NCI-H1105 treated with DMSO at 0.1 percent for 48 hours (cell line): ENCODE results near the gene DBH.

Experiments used
- DNase-seq: peaks from one replicate; lab custom pipeline; 2025; lab: John Stamatoyannopoulos, UW

DBH gene

DNA sequence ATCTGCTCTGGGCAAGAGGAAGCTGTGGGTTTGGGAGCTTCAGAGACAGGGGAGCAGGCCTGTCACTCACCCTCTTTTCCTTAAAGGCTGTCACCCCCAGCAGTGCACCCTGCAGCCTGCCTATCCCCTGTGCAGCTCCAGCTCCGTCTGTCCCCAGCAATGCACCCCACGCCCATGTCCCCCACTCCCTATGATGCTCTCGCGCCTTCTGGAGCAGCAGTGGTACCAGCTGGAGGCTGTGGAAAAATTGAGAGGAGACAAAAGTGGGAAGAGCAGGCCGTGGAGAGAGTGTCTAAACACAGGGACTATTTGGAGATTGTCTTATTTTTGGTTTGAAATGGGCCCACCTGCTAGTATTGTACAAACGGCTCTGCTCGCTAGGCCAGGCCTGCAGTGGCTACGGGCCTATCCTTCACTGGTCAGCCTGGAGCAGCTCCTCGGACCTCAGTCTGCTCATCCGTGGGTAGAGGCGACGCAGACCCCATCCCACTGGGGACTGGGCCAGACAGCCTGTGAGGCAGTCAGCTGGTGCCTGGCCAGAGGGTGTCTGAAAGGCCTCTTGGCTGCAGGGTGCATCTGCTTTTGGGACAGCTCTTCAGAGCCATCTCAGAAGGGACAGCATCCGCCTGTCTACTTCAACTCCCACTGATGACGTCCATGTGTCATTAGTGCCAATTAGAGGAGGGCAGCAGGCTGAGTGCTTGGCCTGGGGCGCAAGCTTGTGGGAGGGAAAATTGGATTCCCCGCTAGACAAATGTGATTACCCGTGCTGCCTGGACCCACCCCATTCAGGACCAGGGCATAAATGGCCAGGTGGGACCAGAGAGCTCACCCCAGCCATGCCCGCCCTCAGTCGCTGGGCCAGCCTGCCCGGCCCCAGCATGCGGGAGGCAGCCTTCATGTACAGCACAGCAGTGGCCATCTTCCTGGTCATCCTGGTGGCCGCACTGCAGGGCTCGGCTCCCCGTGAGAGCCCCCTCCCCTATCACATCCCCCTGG, at the start of gene DBH:
DBH (plus strand) TSS at position 831 of the 999 bp plus-strand sequence; CDS start at position 840, 9 bp downstream.
- DNase-seq = no peak

DNA sequence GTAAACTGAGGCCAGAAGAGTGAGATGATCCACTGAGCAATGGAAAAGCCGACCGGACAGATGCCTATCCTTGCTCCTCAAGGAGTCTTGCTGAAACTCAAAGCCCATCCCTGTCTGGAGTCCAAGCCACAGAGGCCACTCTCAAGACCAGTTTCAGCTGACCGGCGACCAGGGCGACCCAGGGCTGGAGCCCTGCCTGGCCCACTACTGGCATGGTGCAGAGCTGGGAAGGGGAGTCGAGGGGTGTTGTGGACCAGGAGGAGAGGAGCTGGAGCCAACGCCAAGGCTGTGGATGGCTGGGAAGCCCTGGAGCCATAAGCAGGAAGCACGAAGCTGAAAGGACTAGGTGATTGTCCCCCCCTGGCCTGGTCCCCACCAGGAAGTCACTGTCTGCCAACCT, 49.1 kb upstream of the DBH start:
- no peak for DNase-seq

DNA sequence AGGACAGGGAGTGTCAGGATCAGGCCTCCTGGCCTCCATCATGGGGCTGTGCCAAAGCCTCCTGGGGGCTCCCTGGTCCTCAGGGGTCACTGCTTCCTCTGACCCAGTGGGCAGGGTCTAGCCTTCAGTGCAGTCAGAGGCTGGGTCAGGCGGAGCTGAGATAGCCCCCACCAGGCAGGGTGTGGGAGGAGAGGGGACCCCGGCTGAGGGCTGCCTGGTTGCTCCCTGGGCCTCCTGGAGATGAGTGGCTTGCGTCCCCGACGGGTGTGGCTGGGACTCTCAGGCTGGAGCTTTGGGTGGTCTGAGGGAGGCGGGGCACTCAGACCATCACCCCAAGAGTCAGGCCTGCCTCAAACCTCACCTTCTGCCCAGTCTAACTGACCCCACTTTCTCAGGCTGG, 48.7 kb upstream of the DBH start:
- no peak for DNase-seq

DNA sequence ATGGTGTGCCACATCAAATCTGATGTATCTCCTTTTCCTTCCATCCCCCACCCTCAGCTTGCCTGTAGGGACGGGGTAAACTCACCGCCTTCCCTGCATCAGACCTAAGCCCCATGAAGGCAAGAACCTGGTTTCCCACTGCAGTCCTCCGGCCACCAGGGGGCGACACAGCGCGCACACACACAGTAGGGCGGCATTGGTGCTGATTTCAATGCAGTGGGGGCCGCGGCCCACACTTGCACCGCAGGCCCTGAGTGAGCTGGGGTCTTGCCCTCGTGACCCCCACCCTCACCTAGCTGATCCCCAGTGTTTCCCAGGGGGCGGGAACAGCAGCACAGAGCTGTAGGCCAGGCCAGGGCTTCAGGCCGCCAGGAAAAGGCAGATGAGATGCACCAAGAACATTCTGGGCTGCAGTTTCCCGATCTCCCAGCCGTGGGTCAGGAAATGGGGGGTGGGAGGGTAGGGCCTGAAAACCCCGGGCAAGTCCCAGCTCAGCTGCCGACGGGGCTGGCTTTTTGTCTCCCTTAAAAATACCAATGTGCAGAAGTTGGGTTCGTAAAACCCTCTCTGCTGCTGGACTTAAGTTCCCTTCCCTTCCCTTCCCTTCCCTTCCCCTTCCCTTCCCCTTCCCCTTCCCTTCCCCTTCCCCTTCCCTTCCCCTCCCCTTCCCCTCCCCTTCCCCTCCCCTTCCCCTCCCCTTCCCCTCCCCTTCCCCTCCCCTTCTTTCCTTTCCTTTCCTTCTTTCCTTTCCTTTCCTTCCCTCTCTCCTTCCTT, 46.5 kb upstream of the DBH start:
- DNase-seq = no peak

DNA sequence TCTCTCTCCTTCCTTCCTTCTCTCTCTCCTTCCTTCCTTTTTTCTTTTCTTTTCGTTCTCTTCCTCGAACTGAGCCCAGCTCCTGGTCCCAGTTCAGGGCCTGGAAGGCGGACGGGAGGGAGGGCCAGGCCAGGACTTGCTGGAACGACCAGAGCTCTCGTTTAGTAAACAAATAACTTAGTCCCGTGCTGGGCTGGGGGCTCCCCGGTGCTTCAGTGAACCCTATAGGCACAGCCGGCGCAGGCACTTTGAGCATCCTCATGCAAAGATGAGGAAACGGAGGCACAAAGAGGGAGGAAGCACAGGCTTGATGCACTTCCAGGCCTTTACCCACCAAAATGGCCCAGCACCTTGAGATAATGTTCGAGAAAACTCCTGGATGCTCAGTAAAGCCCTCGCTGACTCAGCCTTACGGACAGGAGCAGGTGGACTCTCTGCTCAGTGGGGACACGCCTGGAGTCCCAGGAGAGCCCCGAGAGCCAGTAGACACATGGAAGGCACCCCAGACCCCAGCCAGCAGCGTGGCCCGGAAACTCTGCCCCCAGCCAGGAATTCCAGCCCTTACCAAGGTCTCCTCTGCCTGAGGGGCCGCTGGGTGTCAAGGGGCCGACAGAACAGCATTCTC, 45.8 kb upstream of the DBH start:
- DNase-seq = no peak

DNA sequence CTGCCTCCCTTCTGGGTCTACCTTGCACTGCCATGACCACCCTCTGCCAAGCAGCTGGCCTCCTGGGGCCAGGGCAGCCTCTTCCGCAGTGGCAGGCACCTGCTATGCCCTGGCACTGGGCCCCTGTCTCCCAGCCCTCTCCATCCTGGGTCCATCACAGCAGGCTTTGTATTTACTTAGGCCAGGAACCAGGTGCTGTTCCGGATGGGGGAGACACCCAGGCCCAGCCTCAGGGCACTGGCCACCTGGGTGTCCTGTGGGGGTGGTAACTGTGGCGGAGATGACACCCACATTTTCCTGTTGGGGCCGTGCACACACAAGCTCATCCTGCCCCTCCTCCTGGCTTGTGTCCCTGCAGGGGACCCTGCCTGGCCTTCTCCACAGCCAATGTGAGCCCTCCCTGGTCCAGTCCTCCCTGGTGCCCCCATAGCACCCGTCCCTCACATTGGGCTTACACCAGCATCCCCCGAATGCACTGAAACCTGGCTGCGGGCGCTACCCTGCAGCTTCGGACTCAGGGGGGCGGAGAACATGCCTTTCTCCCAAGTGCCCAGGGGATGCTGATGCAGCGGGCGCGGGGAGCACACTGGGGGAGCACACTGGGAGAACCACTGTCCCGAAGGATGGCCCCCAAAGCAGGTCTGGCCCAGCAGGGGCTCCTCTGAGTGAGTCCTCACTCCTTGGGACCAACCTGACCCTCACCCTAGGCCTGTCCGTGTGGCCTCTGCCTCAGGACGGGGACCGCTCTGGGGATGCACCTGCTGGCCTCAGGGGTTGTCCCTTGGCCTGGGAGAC, 44.9 kb upstream of the DBH start:
- DNase-seq = peak; percentile 22

DNA sequence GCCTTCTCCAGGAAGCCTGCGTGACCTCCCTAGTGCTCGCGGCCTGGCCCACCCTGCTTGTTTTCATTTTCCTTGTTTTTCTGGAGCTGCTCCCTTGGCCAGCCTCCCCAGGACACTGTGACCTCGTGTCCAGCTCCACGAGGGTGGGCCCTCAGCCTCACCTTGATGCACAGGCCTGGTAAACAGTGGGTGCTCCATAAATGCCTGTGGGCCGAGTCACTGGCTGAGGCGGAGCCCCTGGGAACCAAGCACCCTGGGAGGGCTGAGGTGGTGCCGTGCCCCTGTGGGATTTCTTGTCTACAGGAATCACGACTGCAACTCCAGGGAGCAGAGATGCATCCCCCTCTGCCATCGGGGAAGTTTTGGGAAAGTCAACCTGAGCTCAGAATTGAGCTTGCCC, 44.2 kb upstream of the DBH start:
- no peak for DNase-seq

DNA sequence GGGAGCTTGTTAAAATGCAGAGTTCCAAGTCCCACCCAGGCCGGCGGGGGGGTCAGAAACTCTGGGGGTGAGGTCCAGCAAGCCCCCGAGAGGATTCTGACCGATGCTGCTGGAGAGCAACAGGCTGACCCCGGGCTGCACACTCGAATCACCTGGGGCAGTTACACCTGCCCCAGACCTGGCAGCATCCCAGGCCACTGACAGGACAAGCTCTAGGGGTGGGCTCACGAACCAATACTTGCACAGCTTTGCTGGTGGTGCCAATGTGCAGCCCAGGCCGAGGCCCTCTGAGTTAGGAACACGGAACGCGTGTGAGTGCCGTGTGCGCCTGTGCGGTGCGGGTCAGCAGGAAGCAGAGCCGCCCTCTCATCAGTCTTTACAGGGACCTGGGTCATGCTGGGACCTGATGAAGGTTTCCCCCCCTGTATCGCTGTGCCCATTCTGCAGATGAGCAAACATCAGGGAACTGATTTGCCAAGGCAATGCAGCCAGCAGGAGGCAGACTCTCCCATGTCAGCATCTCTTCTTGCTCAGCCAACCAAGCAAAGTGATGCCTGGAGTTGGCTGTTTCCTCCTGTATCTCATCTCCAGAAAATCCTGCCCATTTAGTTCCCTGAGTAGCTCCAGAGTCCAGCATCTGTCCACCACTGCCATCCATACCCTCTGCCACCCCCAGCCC, 43.3 kb upstream of the DBH start:
- DNase-seq = no peak

DNA sequence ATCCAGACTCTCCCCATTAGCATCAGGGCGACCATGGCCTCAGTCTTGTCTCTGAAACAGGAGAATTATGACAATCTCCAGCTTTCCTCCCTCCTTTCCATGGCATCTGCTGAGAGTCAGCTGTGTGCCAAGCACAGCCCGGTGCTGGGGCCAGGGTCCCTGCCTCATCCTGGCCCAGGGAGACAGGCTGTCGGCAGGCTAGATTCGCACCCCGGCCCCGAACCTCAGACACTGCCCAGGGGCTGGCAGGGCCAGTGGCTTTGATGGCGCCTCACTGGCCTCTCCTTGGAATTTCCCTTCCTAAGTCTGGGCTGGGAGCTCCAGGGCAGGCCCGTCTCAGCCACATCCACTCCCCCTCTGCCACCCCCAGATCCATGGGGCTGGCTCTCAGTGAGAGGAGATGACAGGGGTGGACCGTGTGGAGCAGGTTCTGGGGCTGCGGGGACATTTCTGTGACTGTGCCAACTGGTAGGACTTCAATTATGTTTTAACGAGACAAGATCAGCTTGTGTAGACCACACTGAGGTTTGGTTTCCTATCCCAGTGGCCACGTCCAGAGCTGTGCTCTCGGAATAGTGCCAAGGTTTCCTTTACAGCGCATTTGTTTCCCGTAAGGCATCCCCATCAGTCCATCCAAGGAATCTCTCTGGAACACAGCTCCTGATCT, 42.4 kb upstream of the DBH start:
- DNase-seq = no peak

DNA sequence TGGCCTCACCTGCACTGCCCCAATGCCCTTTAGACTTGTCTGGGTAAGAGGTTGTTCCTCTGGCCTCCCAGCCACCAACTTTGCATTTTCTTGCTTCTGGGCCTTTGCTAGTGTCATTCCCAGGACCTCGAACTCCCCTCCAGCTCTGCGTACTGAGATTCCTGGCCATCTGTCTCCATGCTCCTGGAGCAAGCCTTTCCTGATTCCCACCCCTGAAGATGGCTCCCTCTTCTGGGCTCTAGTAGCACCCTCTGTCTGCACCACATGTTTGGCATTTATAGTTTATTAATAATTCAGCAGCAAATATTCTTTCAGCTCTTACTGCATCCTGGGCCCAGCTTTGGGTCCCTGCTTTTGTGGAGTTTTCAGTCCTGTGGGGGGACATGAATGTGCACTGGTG, 41.9 kb upstream of the DBH start:
- DNase-seq = no peak

DNA sequence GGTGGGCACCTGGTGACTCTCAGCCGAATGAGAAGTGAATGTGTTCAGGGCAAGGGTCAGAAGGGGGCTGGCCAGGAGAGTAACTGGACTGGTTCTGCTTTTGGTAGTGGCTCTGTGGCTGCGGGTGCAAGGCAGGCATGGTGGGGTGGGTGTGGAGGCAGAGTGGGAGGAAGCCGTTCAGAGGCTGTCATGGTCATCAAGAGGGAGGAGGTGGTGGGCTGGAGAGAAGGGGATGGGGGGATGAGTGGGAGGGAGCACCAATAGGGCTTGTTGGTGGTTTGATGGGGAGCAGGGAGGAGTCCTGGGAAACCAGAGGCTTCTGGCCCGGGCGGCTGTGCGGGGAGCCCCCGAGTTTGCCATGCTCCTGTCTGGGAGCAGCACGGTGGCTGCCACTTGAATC, 40.3 kb upstream of the DBH start:
- no peak for DNase-seq

DNA sequence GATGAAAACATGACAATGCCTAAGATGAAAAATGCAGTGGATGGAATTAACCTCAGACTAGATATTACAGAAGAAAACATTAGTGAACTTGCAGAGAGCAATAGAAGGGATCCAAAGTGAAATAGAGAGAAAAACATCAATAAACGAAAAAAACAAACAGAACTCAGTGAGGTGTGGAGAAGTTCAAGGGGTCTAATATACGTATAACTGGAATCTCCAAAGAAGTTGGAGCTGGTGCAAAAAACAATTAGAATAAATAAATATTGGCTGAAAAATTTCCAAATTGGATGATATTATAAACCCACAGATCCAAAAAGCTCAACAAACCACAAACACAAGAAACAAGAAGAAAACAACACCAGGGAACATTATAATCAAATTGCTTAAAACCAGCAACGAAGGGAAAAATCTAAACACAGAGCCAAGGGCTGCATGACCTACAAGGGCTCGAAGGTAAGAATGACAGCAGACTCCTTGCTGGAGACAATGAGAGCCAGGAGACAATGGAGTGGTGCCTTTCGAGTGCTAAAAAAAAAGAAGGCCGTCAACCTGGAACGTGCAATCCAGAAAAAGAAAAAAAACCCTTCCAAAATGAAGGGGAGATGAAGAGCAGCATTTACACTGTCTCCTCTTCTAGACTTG, 38.7 kb upstream of the DBH start:
- DNase-seq = peak; percentile 45

DNA sequence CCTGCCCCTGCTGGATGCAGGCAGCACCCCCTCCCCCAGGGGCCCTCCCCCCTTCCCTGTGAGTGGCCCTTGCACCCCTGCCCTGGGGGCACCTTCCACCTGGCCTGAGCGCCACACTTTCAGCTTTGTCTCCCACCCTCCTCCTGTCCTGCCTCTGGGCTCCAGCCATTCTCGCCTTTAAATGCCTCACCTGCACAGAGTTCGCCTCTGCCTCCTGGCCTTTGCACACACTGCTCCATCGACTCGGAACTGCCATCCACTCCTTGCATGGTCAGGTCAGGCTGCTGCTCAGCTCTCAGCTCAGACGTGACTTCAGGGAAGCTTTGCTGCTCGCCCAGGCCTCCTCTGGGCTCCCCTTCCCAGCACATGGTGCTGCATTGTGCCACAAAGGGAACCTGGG, 37.2 kb upstream of the DBH start:
- no peak for DNase-seq

DNA sequence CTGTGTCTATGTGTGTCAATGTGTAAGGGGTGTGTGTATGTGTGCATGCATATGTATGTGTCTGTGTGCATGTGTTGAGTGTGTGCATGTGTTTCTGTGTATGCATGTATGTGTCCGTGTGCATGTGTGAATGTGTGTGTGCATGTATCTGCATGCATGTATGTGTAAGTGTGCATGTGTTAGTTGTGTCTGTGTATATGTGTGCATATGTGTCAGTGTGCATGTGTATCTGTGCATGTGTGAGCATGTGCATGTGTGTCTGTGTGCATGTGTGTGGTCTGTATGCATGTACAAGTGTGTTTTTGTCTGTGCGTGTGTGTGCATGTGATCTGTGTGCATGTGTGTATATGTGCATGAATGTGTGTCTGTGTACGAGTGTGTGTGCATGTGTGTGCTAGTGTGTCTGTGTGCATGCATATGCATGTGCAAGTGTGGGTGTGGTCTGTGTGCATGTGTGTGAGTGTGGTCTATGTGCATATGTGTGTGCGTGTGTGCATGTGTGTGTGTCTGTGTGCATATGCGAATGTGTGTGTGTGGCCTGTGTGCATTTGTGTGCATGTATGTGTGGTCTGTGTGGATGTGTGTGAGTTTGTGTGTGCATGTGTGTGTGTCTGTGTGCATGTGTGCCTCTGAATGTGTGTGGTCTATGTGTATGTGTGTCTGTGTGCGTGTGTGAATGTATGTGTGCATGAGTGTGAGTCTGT, 36.5 kb upstream of the DBH start:
- no peak for DNase-seq

DNA sequence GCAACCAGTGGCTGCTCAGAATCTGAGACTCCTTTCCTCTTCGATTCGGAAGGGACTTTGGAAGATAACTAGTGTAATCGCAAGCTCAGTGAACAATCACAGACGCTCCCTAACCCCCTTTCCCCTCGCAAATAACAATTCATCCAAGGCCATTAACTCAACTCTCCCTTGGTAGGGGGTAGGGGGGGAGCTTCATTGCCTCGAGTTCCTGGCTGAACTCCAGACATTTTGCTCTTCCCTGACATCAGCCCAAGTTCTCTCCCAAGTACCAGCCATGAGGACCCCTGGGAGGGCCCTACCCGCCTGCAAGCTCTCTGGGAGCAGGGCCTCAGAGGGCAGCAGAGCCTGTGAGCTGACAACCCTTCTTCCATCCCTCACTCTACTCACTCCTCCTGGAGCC, 35.4 kb upstream of the DBH start:
- DNase-seq = peak; percentile 16

DNA sequence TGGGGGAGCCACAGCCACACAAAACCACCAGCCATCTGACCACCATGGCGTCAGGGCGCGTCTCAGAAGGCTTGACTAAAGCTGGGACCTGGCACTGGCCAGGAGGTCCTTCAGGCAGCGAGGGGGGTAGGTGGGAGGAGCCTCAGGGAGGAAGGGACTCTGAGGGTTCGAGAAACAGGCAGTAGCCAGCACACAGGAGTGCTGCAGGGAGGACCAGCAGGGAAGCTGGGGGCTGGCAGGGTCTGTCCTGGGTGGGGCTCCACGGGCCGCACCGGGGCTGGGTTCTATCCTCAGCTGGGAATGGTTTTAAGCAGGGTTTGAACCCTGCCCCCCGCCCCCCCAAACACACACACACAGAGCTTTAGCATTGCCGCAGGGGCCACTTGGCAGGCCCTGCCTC, 34.4 kb upstream of the DBH start:
- DNase-seq = no peak

DNA sequence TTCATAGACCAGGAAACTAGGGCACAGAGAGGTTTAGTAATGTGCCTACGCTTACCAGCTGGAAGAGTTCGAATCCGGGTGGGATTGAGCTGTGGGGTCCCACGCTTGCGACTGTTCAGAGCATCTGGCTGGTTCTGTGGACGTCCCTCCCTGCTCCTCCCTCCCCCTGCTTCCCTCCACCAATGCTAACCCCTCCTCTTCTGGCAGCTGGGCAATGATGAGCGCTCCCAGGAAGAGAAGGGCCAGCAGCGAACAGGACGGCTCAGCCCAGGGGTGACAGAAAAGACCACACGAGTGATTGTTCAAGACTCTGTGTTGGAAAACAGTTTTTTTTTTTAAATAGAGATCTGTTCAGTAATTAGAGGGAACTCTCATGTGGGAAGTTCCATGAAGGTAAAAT, 33.9 kb upstream of the DBH start:
- DNase-seq = peak; percentile 33

DNA sequence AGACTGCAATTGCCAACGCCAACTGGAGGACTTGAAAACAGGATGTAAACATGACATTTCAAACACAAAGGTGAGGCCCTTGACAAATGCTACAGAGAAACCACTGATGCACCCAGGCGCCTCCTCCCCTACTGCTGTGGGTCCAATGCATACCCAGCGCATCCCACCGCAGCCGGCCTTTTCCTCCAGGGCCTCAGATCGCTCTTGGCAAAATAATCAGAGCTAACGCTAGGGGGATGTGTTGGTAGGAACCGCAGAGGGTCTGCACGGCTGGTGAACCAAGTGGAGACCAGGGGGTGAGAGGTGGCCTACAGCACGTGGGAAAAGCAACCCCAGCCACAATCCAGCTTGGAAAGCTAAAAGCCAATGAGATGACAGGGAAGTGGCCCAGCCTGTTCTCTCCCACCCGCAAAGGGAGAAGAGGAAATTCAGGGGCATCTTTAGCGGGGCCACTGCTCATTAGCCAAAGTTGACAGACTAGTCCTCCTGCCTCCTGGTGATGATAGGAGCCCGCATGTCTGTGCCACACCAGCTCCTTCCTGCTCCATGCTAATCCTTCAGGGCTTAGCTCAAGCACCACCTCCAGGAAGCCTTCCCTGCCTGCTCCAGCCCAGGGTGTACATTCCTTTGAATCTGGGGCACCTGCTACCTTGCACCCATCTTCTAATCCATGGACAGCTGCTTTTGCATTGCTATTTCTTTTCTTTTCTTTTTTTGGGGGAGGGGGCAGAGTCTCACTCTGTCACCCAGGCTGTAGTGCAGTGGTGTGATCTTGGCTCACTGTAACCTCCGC, 32.8 kb upstream of the DBH start:
- DNase-seq = peak; percentile 27

DNA sequence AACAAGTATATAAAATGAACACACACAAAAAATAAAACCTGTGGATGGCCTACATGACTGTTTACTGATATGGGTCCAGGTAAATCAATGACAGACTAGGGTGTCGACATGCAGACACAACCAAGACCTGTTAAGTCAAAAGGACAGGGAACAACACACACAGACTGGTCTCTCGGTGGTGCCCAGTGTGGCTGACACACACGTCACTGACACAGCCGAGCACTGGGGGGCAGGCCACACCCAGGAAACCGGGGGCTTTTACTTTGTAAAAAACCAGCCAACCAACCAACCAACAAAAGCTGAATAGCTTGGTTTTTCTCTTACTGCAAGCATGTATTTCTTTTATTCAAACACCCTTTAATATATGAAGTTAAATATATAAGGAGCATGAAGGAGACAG, 31.9 kb upstream of the DBH start:
- peak; percentile 25 for DNase-seq
